ENCODE data around the gene BCR. TPM values are rescaled to one million over a fixed set of nuclear protein-coding genes. Genes with fewer than 3 reads are reported as not detected.
"Not testable (repeated sequence)": the region's sequence is repeated elsewhere in the genome, so short reads cannot be mapped to it uniquely, and the experiment has no call there.

The BCR gene
- 10 to 100 TPM; 72.8 to 87.8 (median 79.3) TPM for total RNA-seq

- TF ChIP-seq POLR2A (IDR thresholded peaks at IDR 0.05) = peak; percentile 21 to 54
- TF ChIP-seq CTCF (IDR thresholded peaks at IDR 0.05) = no peak
- TF ChIP-seq POLR2AphosphoS5 (IDR thresholded peaks at IDR 0.05) = peak in 1 of 3 donors; percentile 20
- DNase-seq (ENCODE audit: low spot score in 2 of 2) = peak in 1 of 2 donors; percentile 72
- Histone ChIP-seq H3K27ac (peak within 1 kb of the TSS; percentile 76), H3K4me3 (peak within 1 kb of the TSS; percentile 66), H3K9me3 (no peaks in the 10 kb centered on the region), H3K36me3 (no peaks in the 10 kb centered on the region), H3K4me1 (peaks cover 59% of the 10 kb centered on the region), H3K27me3 (no peaks in the 10 kb centered on the region)
- no CpG with 5 or more reads among the region's 88 CpGs for WGBS
Measured at GRCh38 chr22:23180301-23180892, at the start of gene BCR. Gene BCR, plus strand, starts transcription at chr22:23180509. Its CDS starts 452 bp downstream, at chr22:23180961.

- no peaks in the 10 kb centered on the region for H3K36me3 ChIP-seq
- WGBS = 63% methylated on average over 3 of the region's 3 CpGs
- no peak for DNase-seq (ENCODE audit: low spot score in 2 of 2)
- no peaks in the 10 kb centered on the region for H3K27me3 ChIP-seq
- no peak overlapping the region for H3K27ac ChIP-seq
- H3K9me3 ChIP-seq = no peaks in the 10 kb centered on the region
- H3K4me1 ChIP-seq = peaks cover 2% of the 10 kb centered on the region
- H3K4me3 ChIP-seq = no peak overlapping the region
- TF ChIP-seq CTCF (IDR thresholded peaks at IDR 0.05) = no peak
- no peak for TF ChIP-seq POLR2A (IDR thresholded peaks at IDR 0.05)
Measured at GRCh38 chr22:23130697-23131096, 49.6 kb upstream of the BCR start.

DNA sequence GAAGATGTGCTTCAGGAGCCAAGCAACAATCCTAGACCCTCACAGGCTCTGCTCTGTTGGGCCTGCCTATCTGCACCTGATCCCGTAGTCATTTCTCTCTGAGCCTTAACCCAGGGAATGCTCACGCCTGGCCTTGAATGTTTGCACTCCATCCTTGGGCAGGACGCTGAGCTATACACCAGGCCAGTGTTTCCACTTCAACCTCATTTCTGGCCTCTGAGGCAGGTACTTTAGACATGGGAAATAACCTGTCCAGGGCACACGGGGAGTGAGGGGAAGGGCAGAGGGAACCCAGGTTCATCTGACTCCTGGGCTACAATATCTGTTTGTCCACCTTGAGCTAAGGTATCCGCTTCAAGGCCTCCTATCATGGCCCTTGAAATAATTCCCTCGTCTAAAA, 48.4 kb upstream of the BCR start:
- TF ChIP-seq CTCF (IDR thresholded peaks at IDR 0.05) (no peak), POLR2A (IDR thresholded peaks at IDR 0.05) (no peak), EP300 (IDR thresholded peaks at IDR 0.05) (no peak), POLR2AphosphoS5 (IDR thresholded peaks at IDR 0.05) (no peak)
- 86% methylated on average over 6 of the region's 6 CpGs for WGBS

GRCh38 chr22:23132376-23133091, 47.8 kb upstream of the BCR start:
- no peak for TF ChIP-seq POLR2A (IDR thresholded peaks at IDR 0.05)
- no peak for TF ChIP-seq CTCF (IDR thresholded peaks at IDR 0.05)
- TF ChIP-seq POLR2AphosphoS5 (IDR thresholded peaks at IDR 0.05) = no peak
- TF ChIP-seq EP300 (IDR thresholded peaks at IDR 0.05) = no peak
- WGBS = 92% methylated on average over 10 of the region's 10 CpGs
- no peaks in the 10 kb centered on the region for H3K9me3 ChIP-seq
- no peak overlapping the region for H3K27ac ChIP-seq
- no peak for DNase-seq (ENCODE audit: low spot score in 2 of 2)
- H3K4me1 ChIP-seq = peaks cover 15% of the 10 kb centered on the region
- H3K4me3 ChIP-seq = no peak overlapping the region
- H3K36me3 ChIP-seq = no peaks in the 10 kb centered on the region
- H3K27me3 ChIP-seq = no peaks in the 10 kb centered on the region

More for the DNA sequence above, 48.4 kb upstream of the BCR start:
- Histone ChIP-seq H3K27ac (no peak overlapping the region), H3K9me3 (no peaks in the 10 kb centered on the region), H3K36me3 (no peaks in the 10 kb centered on the region), H3K27me3 (no peaks in the 10 kb centered on the region), H3K4me3 (no peak overlapping the region), H3K4me1 (peaks cover 9% of the 10 kb centered on the region)
- DNase-seq (ENCODE audit: low spot score in 2 of 2) = no peak

DNA sequence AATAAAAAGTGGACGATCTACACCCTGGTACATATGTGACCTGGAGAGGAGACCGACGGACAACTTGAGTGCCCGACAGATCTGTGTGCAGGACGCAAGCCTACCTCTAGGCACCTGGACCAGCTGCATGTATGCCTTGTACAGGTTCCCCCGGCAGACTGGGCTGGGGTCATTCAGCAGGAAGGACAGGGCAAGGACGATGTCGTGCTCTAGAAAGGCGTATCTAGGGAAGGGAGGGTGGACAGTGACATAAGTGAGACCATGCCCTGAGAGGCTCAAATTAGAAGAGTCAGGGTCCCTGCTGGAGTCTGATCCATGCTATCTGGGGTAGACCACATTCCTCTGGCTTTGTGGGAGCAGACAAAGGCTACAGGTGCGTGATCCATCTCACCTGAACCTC, 46.4 kb upstream of the BCR start:
- Histone ChIP-seq H3K4me3 (no peak overlapping the region), H3K36me3 (no peaks in the 10 kb centered on the region), H3K27me3 (no peaks in the 10 kb centered on the region), H3K27ac (no peak overlapping the region), H3K4me1 (peaks cover 25% of the 10 kb centered on the region), H3K9me3 (no peaks in the 10 kb centered on the region)
- no peak for DNase-seq (ENCODE audit: low spot score in 2 of 2)
- TF ChIP-seq EP300 (IDR thresholded peaks at IDR 0.05) = no peak
- no peak for TF ChIP-seq CTCF (IDR thresholded peaks at IDR 0.05)
- TF ChIP-seq POLR2AphosphoS5 (IDR thresholded peaks at IDR 0.05) = no peak
- no peak for TF ChIP-seq POLR2A (IDR thresholded peaks at IDR 0.05)
- 95% methylated on average over 10 of the region's 10 CpGs for WGBS

- not testable (repeated sequence) for H3K9me3 ChIP-seq; H3K27me3 ChIP-seq; H3K4me3 ChIP-seq; DNase-seq (ENCODE audit: low spot score in 2 of 2); H3K36me3 ChIP-seq
- Histone ChIP-seq H3K4me1 (peaks cover 41% of the 10 kb centered on the region), H3K27ac (peak overlapping the region; percentile 75)
- WGBS = 87% methylated on average over 3 of the region's 4 CpGs
Measured at GRCh38 chr22:23136991-23137390, 43.3 kb upstream of the BCR start.

Measured in suprapubic skin (tissue), 4 donors.